ENCODE data around the gene H1-8.
"Not testable (repeated sequence)": the region's sequence is repeated elsewhere in the genome, so short reads cannot be mapped to it uniquely, and the experiment has no call there.

H1-8 gene

DNA sequence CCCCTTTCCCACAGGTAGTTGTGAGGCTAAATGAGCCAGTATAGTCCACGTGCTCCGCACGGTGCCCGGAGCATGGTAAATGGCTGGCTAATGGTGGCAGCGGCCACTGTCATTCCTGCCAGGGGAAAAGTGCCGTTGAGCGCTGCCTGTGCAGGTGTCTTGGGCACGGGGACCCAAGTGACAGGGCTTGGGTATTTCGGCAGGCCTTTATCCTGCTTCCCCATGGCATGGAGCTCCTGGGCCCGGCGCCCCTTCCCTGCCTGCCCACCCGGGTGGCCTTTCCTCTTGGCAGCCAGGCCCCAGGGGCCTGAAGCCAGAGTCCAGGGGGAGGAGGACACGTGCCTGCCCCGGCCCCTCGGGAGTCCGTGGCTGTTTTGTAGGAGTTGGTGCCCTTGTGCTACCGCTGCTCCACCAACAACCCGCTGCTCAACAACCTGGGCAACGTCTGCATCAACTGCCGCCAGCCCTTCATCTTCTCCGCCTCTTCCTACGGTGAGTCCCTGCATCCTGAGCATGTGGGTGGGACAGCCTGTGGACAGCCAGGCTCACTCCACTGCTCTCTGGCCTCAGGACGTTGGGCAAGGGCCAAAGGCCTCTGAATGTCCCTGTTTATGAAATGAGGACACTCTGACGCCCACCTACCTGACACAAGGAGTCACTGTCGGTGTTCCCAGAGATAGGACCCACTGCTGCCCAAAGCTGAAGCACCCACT, 27.7 kb upstream of the H1-8 start:
- not testable (repeated sequence) for DNase-seq

DNA sequence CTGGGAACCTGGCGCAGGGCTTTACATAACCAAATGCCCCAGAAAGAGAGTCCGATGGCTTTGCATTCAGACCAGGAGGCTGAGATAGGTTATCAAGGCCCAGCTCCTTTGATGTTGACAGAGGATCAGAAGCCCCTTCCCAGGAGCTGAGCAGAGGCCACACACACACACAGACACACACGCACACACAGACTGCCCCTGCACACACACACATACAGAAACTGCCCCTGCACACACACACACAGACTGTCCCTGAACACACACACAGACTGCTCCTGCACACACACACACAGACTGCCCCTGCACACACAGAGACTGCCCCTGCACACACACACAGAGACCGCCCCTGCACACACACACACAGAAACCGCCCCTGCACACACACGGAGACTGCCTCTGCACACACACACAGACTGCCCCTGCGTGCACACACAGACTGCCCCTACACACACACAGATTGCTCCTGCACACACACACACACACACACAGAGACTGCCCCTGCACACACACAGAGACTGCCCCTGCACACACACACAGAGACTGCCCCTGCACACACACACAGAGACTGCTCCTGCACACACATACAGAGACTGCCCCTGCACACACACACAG, 27.0 kb upstream of the H1-8 start:
- DNase-seq, result not testable (repeated sequence)

DNA sequence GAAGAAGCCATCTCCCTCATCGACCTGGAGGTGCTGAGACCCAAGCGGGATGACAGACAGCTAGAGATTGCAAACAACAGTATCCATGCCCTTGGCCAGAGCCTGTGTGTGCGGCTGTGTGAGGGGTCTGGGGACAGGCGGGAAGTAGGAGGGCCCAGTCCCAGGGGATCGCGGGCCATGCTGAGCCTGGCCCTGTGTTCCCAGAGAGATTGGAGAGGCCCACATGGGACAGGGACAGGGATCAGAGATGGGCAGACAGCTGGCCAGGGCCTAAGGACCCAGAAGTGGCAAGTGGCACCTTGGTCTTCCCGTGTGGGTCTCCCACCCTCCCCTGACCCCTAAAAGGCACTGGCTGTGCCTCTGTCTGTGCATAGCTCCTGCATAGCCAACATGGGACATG, 25.5 kb upstream of the H1-8 start:
- DNase-seq, result no peak

DNA sequence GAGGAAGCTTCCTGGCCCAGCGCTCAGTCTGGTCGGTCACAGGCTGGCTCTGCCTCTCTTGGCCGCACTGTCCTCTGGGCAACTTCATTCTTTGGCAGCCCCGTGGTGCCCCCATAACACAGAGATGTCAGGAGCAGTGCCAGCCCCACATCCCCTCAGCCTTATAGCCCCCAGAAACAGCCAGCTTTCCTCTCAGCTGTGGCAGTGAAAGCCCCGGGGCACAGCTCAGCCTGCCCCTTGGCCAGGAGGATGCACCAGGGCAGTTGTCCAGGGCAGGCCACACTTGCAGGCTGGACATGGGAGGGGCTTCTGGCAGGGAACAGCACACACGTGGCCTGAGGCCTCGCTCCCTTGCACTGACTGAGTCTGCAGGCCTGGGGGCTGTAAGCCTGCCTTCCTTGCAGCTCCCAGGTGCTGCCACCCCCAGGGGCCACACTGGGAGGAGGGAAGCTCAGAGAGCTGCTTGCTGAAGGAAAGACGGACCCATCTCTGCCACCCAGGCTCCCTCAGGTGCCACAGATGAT, 24.9 kb upstream of the H1-8 start:
- DNase-seq, result no peak

DNA sequence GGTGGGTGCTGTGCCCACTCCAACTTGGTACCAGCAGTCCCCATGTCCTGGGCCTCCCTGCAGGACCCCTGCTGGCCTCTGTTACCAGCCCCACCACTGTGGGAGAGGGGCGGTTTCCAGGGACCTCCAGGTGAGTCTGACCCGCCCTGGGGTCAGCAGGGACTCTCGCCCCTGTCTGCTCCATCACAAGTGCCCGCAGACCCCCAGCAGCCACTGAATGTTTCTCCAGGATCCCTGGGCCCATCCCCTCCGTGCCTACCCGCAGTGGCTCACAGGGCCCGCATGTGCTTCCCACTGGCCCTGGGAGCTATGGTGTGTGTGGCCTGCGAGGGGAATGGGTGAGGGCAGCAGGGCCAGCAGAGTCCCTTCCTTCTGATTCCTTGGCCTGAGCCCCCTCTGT, 24.4 kb upstream of the H1-8 start:
- no peak for DNase-seq

DNA sequence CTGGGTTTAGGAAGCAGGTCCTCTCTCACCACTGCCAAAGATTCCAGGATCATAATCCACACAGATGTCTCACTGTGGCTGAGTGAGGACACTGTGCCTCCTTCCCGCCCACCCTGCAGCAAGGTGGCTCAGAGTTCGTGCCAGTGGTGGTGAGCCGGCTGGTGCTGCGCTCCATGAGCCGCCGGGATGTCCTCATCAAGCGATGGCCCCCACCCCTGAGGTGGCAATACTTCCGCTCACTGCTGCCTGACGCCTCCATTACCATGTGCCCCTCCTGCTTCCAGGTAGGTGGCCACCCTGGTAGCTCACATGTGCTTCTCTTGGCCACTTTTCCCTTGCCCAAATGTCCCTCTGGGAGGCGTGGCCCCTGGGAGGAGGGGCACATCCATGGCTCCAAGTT, 23.5 kb upstream of the H1-8 start:
- no peak for DNase-seq

DNA sequence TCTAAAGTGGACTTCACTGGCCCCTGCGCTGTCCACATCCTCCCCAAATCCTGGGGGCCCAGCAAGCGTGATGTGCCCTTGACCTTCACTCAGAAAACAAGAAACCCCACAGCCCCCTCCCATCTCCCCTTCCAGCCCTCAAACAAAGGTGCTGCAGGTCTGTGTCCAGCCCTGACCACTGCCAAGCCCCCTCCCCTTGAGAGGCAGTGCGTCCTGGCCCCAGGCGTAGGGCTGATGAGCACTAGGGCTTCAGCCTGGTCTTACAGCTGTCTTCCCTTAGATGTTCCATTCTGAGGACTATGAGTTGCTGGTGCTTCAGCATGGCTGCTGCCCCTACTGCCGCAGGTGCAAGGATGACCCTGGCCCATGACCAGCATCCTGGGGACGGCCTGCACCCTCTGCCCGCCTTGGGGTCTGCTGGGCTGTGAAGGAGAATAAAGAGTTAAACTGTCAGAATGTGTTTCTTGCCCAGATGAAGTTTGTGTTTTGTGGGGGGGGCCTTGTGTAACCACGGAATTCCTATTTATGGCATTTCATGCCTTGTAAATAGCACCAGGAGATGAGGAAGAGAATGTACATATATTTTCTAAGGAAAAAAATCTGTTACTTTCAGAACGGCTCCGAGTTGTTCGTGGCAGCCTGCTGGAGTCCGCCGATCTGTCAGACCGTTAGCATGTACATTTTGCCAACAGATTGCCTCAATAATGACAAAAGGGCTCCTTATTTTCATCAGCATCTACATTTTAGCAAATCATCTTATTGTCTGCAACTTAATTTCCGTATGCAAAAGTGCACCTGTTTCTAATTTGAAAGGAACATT, 22.9 kb upstream of the H1-8 start:
- DNase-seq, result no peak

DNA sequence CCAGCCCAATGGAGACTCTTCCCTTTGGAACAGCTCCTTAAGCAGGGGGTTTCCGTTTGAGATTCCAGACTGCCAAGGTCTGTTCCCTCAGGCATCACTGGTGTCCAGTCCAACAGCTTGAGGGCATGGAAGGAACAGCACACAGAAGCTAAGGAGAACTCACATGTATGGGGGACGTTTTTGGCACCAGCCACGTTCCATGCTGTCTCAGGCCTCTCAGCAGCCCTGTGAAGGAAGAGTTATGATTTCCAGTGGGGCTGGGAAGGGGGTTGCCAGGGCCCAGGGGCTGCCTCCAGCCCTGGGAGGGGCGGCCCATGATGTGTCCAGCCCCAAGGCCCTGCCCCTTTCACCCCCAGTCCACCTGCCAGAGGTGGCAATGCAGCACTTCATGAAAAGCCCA, 22.0 kb upstream of the H1-8 start:
- DNase-seq, result no peak

DNA sequence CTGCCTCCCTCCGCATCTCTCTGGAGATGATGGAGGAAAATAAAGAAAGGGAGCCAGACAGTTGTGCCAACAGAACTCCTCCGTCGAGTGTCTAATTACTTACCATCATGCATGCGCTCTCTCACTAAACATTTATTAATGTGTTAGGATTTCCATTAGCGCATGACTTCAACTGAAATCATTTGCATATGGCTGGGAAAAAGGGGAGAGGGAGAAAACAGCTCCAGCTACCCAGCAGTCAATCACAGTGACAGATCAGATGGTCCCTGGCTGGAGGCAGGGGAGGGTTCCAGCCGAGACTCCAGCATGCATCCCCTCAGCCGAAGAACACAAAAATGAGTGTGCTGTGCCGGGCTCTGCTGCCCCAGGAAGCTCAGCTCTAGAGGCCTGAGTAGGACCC, 21.4 kb upstream of the H1-8 start:
- no peak for DNase-seq

DNA sequence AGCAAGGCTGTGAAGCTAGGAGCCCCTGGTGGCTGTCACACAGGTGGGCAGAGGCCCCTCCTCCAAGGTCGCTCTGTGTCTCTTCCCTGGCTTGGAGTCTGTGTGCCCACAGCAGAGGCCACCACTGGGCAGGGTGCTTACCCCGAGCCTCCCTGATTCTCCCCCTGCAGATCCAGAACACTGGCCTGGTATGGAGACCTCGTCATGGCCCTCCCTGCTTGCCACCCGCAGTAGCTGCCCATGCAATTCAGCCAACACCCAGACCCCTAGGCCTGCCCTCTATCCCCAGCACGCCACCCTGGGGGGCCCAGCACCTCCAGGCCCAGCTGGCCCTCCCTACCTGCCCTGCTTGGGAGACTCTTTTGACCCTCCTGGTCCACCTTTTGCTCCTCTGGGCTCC, 20.0 kb upstream of the H1-8 start:
- DNase-seq, result no peak

DNA sequence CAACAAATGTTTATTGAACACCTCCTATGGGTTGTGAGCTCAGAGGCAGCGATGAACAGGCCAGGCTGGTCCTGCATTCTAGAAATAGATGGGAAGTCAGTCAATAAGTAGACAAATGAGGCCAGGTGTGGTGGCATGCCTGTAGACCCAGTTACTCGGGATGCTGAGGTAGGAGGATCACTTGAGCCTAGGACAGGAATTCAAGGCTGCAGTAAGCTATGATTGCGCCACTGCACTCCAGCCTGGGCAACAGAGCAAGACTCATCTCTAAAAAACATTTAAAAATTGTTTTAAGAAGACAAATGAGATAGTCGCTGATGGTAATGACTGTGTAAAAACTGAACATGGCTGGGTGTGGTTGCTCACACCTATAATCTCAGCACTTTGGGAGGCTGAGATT, 18.9 kb upstream of the H1-8 start:
- no peak for DNase-seq

DNA sequence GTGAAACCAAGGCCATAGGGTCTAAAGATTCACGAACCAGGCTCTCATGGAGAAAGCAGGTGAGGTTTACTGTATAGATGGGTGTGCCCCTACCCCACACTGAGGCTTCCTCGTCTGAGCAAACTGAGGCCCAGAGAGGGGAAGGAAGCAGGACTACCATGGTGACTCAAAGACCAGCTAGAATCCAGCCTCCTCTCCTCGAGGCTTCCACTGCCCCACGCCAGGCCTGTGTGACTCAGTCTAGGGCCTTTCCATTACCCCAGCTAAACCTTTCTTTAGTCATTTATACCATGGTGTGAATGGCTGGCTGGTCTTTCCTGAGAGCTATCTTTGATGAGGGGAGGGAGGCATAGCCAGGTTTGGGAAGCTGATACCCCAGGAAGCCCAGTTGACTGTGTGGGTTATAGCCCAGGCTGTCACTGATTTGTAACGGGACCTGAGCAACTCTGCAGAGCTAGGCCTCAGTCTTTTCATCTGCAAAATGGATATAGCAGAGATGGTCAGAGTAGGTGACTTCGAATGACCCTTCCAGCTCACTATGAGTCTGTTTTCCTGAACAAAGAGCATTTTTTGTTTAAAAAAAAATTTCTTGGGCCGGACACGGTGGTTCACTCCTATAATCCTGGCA, 17.5 kb upstream of the H1-8 start:
- no peak for DNase-seq

DNA sequence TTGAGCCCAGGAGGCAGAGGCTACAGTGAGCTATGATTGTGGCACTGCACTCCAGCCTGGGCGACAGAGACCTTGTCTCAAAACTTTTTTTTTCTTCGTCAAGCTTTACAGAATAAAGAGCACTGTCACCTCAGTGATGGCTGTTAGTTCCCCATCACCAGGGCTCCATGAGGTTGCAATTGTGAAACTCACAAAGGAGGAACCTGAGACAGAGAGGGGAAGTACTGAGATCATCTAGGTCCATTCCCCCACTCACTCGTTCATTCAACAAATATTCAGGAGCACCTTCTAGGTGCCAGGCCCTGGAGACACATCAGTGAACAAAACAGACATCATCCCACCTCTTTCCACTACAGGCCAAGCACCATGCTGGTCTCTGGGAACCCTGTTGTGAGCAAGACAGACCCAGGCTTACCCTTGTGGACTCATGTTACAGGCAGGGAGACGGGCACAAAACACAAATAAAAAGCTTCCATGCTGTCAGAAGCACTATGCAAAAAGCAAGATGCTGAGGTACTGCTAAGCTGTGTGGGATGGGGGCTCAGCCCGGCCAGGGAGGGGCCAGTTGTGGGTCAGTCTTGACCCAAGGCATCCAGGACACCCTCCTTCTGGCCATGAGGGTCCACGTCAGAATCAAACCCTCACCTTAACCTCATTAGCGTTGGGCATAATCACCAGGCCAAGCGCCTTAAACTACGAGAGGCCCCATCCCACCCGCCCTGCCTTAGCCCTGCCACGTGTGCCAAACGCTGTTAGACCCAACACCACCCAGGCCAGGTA, 16.7 kb upstream of the H1-8 start:
- DNase-seq, result no peak

DNA sequence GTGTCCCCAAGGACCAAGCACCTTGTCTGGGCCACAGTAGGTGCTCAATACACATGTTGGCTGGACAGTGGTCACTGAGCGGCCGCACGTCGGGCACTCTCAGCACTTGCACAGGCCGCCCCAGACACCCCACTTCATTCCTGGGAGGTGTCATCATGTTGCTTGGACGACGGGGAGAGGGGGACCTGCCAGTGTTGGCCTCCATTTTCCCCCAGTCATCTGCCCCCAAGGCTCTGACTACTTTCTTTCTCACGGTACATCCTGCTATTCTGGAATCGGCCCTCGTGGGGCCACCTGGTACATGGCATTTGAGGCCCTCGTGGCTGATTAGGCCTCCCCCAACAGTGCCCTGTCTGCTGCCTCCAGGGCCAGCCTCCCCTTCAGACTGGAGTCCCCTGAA, 15.7 kb upstream of the H1-8 start:
- no peak for DNase-seq

DNA sequence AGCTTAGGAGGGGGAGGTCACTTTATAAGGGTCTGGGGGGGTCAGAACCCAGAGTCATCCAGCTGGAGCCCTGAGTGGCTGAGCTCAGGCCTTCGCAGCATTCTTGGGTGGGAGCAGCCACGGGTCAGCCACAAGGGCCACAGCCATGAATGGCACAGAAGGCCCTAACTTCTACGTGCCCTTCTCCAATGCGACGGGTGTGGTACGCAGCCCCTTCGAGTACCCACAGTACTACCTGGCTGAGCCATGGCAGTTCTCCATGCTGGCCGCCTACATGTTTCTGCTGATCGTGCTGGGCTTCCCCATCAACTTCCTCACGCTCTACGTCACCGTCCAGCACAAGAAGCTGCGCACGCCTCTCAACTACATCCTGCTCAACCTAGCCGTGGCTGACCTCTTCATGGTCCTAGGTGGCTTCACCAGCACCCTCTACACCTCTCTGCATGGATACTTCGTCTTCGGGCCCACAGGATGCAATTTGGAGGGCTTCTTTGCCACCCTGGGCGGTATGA, 14.3 kb upstream of the H1-8 start, which contains the start of gene RHO:
TSS of gene RHO (plus strand) at position 51 of the 512 bp plus-strand sequence. CDS start at position 146, 95 bp downstream.
- DNase-seq, result no peak

DNA sequence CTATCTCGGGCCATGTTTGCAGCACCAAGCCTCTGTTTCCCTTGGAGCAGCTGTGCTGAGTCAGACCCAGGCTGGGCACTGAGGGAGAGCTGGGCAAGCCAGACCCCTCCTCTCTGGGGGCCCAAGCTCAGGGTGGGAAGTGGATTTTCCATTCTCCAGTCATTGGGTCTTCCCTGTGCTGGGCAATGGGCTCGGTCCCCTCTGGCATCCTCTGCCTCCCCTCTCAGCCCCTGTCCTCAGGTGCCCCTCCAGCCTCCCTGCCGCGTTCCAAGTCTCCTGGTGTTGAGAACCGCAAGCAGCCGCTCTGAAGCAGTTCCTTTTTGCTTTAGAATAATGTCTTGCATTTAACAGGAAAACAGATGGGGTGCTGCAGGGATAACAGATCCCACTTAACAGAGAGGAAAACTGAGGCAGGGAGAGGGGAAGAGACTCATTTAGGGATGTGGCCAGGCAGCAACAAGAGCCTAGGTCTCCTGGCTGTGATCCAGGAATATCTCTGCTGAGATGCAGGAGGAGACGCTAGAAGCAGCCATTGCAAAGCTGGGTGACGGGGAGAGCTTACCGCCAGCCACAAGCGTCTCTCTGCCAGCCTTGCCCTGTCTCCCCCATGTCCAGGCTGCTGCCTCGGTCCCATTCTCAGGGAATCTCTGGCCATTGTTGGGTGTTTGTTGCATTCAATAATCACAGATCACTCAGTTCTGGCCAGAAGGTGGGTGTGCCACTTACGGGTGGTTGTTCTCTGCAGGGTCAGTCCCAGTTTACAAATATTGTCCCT, 13.4 kb upstream of the H1-8 start:
- no peak for DNase-seq

DNA sequence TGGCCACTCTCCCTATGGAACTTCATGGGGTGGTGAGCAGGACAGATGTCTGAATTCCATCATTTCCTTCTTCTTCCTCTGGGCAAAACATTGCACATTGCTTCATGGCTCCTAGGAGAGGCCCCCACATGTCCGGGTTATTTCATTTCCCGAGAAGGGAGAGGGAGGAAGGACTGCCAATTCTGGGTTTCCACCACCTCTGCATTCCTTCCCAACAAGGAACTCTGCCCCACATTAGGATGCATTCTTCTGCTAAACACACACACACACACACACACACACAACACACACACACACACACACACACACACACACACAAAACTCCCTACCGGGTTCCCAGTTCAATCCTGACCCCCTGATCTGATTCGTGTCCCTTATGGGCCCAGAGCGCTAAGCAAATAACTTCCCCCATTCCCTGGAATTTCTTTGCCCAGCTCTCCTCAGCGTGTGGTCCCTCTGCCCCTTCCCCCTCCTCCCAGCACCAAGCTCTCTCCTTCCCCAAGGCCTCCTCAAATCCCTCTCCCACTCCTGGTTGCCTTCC, 12.7 kb upstream of the H1-8 start:
- no peak for DNase-seq

DNA sequence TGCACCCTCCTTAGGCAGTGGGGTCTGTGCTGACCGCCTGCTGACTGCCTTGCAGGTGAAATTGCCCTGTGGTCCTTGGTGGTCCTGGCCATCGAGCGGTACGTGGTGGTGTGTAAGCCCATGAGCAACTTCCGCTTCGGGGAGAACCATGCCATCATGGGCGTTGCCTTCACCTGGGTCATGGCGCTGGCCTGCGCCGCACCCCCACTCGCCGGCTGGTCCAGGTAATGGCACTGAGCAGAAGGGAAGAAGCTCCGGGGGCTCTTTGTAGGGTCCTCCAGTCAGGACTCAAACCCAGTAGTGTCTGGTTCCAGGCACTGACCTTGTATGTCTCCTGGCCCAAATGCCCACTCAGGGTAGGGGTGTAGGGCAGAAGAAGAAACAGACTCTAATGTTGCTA, 12.2 kb upstream of the H1-8 start:
- DNase-seq, result no peak

DNA sequence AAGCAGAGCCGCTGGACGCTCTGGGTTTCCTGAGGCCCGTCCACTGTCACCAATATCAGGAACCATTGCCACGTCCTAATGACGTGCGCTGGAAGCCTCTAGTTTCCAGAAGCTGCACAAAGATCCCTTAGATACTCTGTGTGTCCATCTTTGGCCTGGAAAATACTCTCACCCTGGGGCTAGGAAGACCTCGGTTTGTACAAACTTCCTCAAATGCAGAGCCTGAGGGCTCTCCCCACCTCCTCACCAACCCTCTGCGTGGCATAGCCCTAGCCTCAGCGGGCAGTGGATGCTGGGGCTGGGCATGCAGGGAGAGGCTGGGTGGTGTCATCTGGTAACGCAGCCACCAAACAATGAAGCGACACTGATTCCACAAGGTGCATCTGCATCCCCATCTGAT, 11.3 kb upstream of the H1-8 start:
- DNase-seq, result no peak

DNA sequence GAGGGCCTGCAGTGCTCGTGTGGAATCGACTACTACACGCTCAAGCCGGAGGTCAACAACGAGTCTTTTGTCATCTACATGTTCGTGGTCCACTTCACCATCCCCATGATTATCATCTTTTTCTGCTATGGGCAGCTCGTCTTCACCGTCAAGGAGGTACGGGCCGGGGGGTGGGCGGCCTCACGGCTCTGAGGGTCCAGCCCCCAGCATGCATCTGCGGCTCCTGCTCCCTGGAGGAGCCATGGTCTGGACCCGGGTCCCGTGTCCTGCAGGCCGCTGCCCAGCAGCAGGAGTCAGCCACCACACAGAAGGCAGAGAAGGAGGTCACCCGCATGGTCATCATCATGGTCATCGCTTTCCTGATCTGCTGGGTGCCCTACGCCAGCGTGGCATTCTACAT, 10.7 kb upstream of the H1-8 start:
- DNase-seq, result no peak

DNA sequence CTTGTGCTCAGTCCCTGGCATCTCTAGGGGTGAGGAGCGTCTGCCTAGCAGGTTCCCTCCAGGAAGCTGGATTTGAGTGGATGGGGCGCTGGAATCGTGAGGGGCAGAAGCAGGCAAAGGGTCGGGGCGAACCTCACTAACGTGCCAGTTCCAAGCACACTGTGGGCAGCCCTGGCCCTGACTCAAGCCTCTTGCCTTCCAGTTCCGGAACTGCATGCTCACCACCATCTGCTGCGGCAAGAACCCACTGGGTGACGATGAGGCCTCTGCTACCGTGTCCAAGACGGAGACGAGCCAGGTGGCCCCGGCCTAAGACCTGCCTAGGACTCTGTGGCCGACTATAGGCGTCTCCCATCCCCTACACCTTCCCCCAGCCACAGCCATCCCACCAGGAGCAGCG, 9.6 kb upstream of the H1-8 start:
- no peak for DNase-seq
